HCT116 (cell line): Measurements from ENCODE around the gene IMMP2L.

ENCODE experiments used
- CTCF ChIP-seq, 3 experiments: fragments of 200-600 bp in 1 of 3; sonication (generic) in 1 of 3; IDR thresholded peaks in 2 of 3; conservative IDR thresholded peaks in 1 of 3; 2 replicates each; pipeline ENCODE4 v1.5.1; 2012 to 2017; ENCODE audit warnings: low read depth in 2 of 3, low read length in 2 of 3, antibody characterized with exemption in 1 of 3, borderline replicate concordance in 1 of 3, control low read depth in 1 of 3, mild to moderate bottlenecking in 1 of 3, mixed read lengths in 1 of 3, mixed run types in 1 of 3, moderate library complexity in 1 of 3; ENCODE audit not compliant: insufficient read depth in 1 of 3
- EZH2 ChIP-seq: fragments of 200-600 bp; sonication (generic); IDR thresholded peaks from 2 replicates; pipeline ENCODE4 v1.6.1; 2017; ENCODE audit warnings: antibody characterized with exemption, mixed run types
- RAD21 ChIP-seq: IDR thresholded peaks from 2 replicates; pipeline ENCODE4 v1.6.1; 2012; ENCODE audit warnings: low read depth, mild to moderate bottlenecking

- no peak for TF ChIP-seq CTCF (IDR thresholded peaks at IDR 0.05 in 2 of 3, conservative IDR thresholded peaks at IDR 0.05 in 1 of 3; ENCODE audit: borderline replicate concordance in 1 of 3, insufficient read depth in 1 of 3, low read depth in 2 of 3, low read length in 2 of 3)
- no peak for TF ChIP-seq EZH2
- no peak for TF ChIP-seq RAD21
Measured at GRCh38 chr7:110918949-110919548, 643.2 kb downstream of the IMMP2L start.
